GM08714 (cell line): ENCODE data around the gene MTA1.

Source experiments
- H3K4me3 ChIP-seq: fragments of 200-500 bp; sonication (Bioruptor generic); 2 replicates; pipeline ENCODE4 v1.5.1; 2014; ENCODE audit warnings: mild to moderate bottlenecking, low read length, inconsistent platforms
- ZNF274 ChIP-seq: IDR thresholded peaks from 2 replicates; pipeline ENCODE4 v1.6.1; 2012; ENCODE audit warnings: mild to moderate bottlenecking, low read depth, low read length

MTA1 gene

GRCh38 chr14:105471297-105471821, 51.7 kb downstream of the MTA1 start:
- no peak overlapping the region for H3K4me3 ChIP-seq
- no peak for TF ChIP-seq ZNF274

DNA sequence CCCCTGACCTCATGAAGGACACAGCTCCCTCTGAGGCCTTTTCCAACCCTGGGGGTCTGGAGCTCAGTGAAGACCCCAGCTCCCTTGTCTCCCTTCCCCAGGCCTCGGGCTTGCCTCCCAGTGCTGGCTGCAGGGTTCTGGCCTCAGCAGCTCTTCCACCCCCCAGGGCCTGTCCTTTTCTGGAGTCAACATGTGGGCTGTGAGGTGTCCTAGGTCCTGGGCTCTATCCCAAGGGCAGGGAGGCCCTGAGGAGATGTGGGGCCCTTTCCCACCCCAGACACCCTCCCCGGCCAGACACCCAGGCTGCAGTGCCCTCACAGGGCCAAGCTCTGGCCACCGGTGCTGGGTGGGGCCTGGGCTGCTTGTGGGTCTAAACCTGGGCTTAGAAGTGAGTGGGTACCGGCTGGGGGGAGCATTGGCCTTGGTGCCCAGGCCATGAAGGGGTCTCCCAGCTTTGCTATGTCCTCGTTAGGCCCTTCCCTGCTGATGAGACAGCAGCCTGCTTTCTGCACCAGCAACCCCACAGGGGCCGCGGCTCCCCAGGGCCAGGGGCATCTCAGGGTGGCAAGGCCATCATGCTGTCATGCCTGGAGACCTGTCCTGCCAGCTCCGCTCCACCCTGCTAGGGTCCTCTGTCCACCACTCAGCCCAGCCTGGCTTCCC, 52.3 kb downstream of the MTA1 start:
- TF ChIP-seq ZNF274 = no peak

DNA sequence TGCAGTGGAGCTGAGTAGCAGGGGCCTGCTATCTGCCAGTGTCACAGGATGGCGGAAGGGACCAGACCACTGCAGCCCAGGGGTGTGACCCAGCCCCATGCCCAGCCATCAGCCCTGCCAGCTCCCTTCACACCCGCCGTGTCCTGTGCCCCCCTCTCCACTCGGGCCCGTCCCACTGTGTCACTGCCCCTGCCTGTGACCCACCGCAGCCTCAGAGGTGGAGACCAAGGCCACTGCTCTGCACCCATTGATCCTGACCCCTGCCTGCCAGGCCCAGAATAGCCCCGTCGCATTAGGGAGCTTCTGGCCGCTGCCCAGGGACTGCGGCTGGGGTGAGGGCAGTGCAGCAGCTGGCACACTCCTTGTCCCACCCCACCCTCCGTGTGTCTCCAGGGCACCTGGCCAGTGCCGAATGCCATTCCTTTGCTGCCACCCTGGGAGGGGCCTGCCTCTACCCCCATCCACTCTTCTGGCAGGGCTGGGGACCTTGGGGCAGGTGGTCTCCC, 52.9 kb downstream of the MTA1 start:
- no peak overlapping the region for H3K4me3 ChIP-seq
- no peak for TF ChIP-seq ZNF274

More for the DNA sequence above, 52.3 kb downstream of the MTA1 start:
- H3K4me3 ChIP-seq = no peak overlapping the region

GRCh38 chr14:105473033-105473676, 53.5 kb downstream of the MTA1 start:
- no peak overlapping the region for H3K4me3 ChIP-seq
- TF ChIP-seq ZNF274 = no peak

- no peak for TF ChIP-seq ZNF274
These were observed 54.3 kb downstream of the MTA1 start for GRCh38 chr14:105473677-105474482.

DNA sequence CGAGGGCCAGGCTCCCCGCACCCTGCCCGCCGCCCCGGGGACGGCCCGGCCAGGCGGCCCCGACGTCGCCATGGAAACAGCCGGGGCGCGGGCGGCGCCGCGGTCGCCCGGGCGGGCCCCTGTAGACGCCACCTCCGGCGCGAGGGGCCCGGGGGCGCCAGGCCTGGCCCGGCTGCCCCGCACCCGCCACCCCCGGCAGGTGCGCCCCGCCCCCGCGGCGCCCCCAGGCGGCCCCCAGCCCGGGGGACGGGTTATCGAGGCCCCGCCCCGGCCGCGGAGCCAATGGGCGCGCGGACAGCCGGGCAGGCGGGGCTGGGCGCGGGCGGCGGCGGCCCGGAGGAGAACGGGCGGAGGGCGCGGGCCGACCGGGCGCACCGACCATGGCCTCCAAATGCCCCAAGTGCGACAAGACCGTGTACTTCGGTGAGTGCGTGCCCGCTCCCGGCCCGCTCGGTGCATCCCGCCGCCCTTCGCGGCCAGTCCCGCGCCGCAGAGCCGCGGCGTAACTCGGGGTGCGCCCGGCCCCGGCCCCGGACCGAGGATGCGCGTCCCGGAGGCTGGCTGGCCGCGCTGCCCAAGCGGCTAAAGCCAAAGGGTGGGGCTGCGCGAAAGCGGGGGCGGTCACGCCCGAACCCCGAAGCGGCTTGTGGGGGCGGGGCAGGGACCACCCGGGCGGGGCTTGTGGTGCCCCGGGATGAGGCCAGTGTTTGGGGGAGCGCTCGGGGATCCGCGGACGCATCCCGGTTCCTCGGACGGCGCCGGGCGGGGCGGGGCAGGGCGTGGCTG, 55.0 kb downstream of the MTA1 start, which contains the start of gene CRIP2:
Gene CRIP2 (plus strand): TSS at position 339 of the 786 bp plus-strand sequence. CDS start 42 bp downstream, at position 381.
- H3K4me3 ChIP-seq = peak within 1 kb of the TSS; percentile 42; the same call in 1 of the 2 replicates

More at GRCh38 chr14:105473677-105474482, 54.3 kb downstream of the MTA1 start:
- H3K4me3 ChIP-seq = peak overlapping the region; percentile 42; the same call in 1 of the 2 replicates

DNA sequence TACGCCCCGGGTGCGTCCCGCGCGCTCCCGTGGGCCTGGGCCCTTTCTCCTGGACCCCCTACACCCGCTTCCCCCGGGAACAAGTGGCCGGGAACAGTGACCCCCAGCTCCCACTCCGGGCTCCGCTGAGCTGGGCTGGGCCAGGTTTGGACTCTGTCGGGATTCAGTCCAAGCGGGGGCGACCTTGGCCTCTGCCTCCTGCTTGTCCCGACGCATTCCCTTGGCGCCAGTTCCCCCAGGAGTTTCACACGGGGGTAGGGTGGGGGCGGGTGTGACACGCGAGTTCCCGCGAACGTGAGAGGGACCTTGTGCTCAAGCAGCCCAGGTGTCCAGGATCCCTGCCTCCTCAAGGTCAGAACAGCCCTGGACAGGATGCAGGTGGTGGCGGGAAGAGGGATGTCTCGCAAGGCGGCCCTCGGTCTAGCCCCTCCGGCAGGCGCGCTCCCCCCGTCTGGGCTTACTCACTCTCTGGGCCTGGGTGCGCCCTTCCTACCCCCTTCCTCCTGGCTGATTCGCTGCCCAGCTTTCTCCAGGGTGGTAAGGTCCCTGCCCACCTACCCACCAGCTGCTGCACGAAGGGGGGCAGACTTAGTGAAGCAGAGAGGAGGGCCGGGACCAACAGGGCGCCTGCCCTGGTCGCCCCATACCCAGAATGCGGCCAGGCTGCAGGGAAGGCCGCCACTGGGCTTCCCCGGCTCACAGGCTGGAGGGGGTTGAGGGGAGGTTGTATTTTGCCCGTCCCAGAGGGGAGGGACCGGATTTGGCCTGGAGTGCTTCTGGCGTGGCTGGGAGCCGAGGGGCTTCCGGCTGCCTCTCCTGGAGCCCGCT, 55.9 kb downstream of the MTA1 start:
- TF ChIP-seq ZNF274 = no peak
- H3K4me3 ChIP-seq = no peak overlapping the region; the same call in 1 of the 2 replicates

More for the DNA sequence above, 55.0 kb downstream of the MTA1 start, which contains the start of gene CRIP2:
- TF ChIP-seq ZNF274 = no peak

DNA sequence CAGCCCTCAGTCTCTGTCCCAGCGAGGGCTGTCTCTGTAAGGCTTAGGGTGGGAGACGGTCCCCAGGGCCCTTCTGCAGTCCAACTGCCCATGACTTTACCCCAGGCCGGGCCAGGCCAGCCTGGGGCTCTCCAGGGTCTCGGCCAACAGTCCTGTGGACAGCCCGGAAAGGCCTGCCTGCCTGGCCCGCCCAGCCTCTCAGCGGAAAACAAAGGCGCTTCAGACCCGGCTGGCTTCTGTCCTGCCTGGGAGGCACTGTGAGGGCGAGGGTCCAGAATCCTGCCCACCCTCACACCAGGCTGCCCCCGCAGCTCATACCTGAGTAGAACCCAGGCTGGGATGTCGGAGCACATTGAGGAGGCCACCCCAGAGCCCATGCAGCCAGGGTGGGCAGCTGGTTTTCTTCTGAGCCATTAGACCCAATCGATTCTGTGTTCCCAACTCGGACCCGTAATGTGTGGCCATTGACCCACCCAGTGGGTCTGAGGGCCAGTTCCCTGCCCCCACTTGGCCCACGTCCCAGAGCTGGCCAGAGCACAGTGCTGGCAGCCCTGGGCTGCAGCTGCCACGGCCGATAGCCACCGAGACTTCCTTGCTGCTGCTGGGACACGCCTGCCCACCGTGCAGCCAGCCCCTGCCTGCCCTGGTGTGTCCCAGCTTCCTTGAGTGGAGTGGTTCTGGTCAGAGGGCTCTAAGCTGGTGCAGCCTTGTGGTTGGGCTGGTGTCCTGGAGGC, 56.6 kb downstream of the MTA1 start:
- TF ChIP-seq ZNF274 = no peak
- no peak overlapping the region for H3K4me3 ChIP-seq

DNA sequence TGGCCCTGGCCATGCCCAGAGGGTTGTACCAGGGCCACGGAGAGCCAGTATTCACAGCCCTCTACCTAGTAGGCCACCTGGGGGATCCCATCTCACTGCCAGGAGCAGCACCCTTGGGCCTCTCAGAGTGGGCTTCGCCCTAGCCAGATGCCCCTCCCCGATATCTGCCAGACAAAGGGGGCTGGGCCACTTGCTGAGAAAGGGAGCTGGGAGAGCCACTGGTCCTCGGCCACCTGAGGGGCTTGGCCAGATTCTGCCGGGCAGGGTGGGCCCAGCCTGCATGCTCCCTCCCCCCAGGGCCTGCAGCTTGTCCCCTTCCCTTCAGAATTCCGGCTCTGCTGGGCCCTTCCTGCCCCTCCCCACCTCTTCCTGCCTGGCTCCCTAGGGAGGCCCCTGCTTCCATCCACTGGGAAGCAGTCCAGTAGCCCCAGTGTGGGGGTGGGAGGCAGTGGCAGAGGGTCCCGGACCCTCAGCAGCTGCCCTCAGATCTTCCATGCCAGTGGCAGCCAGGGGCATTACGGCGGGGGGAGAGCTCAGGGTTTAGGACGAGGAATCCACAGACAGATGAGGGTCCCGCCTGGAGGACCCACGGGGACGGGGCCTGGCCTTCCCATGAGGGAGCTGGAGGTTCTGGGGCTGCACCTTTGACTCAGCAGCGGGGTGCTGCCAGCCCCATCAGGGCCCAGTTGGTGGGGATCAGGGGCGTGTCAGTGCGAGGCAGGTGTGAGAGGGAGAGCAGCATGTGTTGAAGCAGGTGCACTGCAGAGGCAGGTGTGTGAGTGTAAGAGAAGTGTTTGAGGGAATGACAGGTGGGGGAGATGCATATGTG, 57.4 kb downstream of the MTA1 start:
- H3K4me3 ChIP-seq = no peak overlapping the region
- TF ChIP-seq ZNF274 = no peak

DNA sequence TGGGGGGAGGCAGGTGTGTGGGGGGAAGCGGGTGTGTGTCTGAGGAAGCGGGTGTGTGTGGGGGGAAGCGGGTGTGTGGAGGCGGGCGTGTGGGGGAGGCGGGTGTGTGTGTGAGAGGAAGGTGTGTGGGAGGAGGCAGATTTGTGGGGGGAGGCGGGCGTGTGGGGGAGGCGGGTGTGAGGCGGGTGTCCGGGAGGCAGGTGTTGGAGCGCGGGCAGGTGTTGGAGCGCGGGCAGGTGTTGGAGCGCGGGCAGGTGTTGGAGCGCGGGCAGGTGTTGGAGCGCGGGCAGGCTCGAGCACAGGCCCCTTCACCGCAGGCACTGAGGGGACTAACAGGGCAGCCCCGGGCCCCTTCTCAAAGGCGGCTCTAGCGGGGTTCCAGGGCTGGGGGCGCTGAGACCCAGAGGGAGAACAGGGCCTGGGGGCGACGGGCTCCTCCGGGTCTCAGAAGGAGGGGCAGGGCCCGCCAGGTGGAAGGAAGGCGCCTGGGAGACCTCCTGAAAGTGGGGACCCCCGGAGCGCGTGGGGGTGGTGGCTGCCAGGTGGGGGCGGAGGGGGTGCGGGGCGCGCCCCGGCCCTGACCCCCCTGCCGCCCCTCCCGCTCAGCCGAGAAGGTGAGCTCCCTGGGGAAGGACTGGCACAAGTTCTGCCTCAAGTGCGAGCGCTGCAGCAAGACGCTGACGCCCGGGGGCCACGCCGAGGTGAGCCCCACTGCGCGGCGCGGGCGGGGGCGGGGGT, 58.2 kb downstream of the MTA1 start:
- no peak for TF ChIP-seq ZNF274
- H3K4me3 ChIP-seq = no peak overlapping the region
